ENCODE measurements around the gene FAT1.

Gene FAT1

DNA sequence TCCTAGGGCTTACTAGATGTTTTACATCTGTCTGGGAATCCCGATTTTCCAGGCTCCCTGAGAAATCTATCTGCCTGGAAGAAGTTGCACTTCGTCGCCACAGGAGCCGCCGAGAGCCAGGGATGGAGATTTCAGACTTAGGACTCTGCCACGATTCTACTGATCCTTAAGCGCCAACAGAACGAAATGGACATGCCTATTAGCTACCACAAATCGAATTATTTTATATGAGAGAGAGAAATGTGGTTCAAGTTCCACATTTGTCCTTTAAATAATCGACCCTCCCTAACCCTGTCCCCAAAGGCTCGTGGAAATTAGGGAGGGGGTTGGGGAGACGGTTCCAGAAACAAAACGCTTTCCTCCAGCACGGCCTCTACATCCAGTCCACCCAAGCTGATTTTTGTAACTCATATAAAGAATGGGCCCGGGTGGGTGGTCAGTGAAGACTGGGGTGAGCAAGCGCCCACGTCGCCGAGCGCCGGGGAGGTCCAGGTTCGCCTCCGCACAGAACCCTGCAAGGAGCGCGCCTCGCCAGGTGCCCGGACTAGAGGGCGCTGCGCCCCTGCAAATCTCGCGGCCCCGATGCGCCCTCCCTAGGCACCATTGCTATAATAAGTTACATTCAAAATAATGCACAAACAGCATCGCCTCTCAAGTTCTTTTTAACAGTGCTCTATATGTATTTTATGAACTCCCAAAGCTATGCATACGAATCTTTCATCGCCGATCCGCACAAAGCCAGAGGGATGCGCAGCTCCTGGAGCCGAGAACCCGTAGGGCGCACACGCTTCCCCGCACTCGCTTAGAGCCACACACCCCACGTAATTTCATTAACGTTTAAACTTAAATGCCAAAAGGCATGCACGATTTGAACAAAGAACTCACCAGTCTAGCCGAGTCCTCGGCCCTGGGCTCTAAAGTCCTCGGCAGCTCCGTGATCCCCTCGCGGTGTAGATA is 2.1 kb upstream of the FAT1 start:
- no peak for FAIRE-seq
- no peak for DNase-seq (ENCODE audit: extremely low spot score, insufficient read length, low read depth)

DNA sequence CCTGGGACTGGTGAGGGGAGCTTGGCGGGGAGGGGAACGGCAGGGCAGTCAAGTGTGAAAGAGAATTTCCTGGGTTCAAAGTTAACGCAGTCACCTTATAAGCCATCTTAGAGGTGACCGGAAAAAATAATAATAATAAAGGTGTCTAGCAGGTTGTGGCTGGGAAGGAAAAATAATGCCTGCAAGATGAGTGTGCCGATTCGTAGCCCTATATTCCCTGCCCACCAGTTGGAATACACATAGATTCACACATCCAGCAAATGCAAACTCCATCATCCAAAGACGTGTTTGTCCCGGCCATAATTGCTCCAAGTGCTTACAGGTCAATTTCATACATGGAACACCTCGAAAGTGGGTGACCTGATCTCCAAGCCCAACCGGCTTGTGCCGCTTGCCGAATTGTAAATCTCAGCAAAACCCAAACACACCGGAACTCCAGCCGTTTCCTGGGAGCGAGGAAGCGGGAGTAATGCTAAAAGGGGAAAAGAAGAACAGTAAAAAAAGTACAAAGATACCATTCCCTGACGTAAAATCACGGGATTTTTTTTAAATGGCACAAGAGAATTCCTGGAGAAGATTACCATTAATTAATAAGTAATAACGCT is 1.3 kb upstream of the FAT1 start:
- DNase-seq (ENCODE audit: extremely low spot score, insufficient read length, low read depth) (no peak), FAIRE-seq (no peak)

DNA sequence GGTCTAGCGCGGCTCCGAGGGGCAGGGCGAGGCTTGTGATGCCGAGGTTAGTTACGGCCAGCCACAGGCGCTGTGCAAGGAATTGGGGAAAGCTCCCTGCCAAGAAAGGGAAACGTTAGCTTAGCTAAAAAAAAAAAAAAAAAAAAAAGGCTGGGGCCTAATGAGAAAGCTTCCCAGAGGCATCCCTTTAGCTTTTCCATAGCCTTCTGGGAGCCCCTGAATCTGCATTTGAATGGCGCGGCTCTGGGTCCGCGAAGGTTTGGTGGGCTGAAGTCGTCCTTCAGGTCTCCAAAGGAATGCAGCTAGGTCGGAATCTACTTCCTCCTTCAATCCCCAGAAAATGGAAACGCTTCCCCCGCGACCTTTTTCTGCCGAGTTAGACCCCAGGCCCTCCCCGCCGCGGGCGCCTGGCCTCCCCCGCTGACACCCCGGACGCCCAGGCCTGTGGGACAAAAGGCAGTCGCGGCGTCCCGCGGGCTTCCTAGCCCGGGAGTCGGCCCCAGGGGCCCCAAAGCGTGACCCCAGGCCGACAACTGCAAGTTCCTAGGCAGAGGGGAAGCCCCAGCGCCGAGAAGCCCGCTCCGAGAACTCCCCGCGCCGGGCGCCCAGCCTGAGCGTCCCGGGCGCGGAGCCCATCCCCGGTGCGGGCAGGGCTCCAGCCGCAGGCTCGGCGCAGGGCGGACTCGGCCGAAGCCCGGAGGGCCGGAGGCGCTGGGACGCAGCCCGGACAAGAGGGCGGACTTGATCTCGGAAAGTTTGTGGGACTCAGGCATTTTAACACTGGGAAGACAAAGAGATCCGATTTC is 605 bp upstream of the FAT1 start:
- DNase-seq (ENCODE audit: extremely low spot score, insufficient read length, low read depth) (no peak), FAIRE-seq (no peak)

DNA sequence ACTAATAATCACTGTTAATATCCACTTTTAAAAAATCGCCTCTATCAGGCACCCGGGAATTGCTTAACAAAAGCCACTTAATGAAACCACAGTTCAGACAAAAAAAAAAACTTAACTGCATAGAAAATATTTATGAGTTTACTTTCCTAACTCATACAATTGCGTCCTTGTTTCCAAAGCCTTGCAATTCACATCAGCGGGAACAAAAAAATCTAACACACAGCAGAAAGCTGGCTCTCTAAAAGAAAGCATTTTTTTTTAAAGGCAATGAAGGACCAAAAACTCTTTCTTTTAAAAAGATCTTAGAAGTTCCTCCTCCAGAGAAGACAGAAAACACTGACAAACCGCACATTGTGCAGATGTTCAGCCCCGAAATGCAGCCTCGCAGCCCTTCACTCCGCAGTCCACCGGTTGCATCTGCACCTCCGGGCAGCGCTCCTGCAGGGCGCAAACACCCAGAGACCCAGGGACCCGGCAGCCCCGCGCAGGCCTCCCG is 812 bp downstream of the FAT1 start:
- DNase-seq (ENCODE audit: extremely low spot score, insufficient read length, low read depth), result no peak
- FAIRE-seq, result no peak

DNA sequence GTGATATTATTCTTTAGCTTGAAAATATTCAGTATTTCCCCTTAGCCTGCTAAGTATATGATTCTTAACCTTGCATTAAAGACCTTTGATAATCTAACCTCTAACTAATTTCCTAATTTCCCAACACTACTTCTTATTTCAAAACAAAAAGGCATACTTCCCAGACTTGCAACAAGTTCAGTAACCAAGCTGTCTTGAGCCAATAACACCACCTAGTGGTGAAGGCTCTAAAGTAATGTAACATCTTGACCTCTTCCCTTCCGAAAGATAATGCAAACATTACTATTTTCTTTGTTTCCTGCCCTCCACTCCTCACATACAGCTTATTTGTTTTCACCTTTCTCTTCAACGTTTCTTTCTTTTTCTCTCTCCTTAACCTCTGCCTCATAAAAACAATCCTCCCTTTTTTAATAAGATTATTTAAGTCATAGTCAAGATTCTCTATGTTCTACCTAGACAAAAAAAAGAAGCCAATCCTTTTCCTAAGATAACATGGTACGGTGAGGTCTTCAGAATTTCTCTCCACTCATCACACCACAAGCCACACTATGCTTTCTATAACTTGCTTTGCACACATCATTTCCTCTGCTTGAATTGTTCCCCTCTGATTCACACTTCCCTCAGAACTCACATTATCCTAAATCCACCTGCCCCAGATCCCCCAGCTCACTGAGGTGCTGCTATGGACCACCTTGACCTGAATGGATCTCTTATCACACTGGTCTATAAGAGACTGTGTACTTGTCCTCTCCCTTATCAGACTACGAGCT is 3.5 kb downstream of the FAT1 start:
- DNase-seq (ENCODE audit: extremely low spot score, insufficient read length, low read depth) (no peak), FAIRE-seq (no peak)

DNA sequence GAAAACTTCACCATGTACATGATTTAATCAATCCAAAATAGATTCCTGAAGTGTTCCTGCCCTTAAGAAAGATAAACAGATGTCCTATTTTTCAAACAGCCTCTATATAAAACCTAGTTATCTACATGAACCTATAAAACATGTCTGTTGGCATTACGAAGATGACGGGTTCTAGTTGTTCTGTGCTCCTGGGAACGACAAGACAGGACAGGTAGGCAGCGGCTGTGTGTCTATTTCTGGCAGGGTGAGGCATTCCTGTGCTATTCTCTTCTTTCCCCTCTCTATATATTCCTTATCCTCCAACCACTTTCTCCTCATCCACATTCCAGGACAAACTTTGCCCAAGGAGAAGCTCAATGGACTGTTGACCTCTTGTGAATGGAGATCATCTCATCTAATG is 6.1 kb downstream of the FAT1 start:
- FAIRE-seq, result no peak
- DNase-seq (ENCODE audit: extremely low spot score, insufficient read length, low read depth), result no peak

DNA sequence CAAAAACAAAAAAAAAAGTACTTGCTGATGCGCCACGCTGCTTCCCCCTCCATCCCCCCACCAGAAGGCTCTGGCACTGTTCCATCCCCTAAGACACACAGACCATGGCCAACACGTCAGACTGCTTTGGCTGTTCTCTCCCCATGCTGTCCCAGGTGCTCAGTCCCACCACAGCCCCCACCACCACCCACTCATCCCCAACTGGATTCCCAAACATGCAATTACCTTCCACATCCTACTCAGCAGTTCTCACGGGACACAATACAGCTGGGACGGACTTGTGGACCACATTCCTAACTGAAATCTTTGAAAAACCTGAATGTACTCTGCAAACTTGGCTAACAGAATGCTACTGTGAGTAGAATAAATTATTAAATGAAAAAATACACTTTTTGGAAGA is 8.6 kb downstream of the FAT1 start:
- DNase-seq (ENCODE audit: extremely low spot score, insufficient read length, low read depth), result no peak
- FAIRE-seq, result no peak

DNA sequence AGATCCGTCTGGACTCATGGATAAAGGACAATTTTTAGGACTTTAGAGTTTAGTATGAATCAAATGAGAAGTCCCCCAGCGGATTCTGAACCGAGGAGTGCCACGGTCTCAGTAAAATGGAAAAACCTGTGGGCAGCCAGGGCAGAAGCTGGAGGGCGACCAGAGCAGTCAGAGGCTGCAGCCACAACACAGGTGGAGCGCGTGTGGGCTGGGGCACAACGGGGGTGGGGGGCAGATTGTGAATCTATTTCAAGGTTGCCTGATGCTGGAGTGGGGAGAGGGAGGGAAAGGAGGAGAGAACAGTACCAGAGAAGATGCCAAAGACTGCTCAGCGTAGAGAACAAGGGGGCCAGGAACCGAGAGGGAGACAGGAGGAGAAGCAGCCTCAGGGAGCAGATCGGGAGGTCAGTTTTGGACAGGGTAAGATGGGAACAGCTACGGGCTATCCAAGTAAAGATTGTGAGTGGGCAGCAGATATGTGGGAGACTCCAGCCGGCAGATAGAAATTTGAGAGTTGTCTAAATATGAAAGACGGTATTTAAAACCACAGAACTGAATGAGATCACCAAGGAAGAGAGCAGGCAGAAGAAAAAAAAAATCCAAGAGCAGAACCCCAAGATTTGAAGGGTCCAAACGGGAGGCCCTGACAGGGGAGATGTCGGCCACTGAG is 9.5 kb downstream of the FAT1 start:
- no peak for FAIRE-seq
- no peak for DNase-seq (ENCODE audit: extremely low spot score, insufficient read length, low read depth)

DNA sequence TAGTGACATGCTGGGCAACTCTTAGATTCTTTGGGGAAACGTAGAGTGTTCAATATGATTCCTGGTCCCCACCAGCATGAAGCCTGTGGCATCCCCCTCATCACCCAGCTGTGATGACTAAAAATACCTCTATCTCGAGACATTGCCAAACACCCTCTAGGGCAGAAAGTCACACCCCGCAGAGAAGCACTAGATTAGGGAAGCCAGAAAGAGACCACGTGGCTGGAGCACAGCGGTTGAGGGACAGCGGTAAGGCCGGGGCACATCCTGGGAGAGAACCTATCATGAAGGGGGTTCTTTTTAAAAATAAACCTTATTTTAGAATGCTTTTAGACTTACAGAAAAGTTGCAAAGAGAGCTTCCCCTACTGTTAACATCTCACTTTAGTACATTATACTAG is 11.0 kb downstream of the FAT1 start:
- FAIRE-seq (no peak), DNase-seq (ENCODE audit: extremely low spot score, insufficient read length, low read depth) (no peak)

DNA sequence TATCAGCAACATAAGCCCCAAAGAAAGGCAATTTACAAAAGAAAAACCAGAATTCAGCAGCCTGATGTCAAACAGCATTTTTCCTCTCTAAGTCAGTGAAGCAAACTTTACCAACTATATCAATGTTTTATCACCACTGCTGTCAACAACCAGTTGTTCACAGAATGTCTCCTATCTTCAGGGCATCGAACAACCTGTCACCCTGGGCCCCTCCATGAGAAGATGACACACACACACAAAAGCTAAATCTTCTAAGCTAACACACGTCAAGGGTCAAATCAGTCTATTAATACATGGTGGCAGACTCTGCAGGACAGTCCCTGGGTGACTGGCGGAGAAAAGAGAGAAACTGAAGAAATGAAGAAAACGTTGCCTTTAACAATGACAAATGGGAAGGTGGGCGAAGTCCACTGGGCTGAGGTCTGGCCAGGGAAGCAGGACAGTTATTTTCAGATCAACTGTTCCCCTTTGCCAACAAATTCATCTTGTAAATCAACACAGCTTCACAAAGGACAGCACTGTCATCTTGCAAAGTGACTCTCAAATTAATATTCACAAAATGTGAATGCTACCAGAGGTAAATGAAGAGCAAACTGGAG is 13.0 kb downstream of the FAT1 start:
- DNase-seq (ENCODE audit: extremely low spot score, insufficient read length, low read depth), result no peak
- no peak for FAIRE-seq

DNA sequence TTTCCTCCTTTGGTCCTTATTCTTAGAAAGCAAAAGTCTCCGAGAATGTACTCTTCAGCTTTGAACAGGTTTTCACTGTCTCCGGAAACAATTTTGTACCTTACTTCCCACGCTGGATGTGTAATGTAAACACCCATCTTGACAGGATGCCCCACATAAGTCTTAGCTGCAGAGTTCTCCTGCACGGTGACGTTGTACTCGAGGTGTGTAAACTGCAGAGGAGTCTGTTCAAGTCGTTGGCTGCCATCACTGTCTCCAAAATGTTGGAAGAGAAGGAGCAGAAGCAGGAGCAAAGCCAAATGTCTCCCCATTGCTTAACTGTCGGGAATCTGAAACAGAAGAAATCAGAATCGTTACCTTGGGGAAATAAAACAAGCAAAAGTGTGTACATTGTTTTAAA is 14.1 kb downstream of the FAT1 start:
- FAIRE-seq, result no peak

DNA sequence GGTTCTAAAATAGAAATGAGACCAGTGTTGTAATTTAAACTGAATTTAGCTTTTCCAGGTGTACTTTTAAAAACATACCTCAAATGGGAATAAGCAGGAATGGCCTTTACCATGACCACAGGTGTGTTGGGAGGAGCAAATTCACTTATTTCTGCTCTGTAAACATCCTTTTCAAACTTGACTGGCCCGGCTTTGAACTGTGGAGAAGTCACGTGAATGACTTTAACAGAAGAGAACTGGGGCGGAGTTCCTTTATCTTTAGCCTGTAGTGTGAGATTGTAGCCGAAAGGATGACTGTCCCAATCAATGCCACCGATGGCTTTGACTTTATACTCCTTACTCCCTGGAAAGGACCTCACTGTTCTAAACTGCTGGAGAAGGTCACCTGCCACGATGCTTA is 15.1 kb downstream of the FAT1 start:
- FAIRE-seq (no peak), DNase-seq (ENCODE audit: extremely low spot score, insufficient read length, low read depth) (no peak)

More for the DNA sequence above, 14.1 kb downstream of the FAT1 start:
- no peak for DNase-seq (ENCODE audit: extremely low spot score, insufficient read length, low read depth)

DNA sequence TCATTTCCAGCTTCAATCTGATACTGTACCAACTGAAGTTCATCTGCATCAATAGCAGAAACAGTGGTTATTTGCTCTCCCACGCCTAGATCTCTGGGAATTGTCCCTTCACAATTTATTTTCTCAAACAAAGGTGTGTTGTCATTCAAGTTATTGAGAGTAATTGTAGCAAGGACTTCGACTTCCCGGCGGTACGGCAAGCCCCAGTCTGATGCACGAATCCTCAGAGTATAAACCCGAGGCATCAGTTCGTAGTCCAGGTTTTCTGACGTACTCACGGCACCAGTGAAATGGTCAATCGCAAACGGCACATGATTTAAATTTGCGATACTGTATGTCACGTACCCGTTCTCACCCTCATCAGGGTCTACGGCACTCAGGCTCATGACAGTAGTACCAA is 15.7 kb downstream of the FAT1 start:
- FAIRE-seq (no peak), DNase-seq (ENCODE audit: extremely low spot score, insufficient read length, low read depth) (no peak)

DNA sequence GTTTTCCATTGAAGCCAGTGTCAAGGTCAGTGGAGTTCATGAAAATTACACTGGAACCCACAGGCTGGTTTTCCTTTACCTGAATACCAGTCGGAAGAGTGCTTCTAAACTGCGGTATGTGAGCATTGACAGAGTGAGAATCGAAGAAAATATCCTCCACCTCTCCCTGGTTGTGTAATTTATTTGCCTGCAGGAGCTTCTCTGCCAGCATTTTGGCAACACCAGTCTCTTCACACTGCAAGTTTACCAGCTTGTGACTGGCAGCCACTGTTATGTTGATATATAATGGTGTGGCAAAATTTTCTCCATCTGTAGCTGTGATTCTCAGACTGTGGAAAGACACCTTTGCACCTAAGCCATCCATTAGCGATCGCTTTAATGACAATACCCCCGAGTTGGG is 16.1 kb downstream of the FAT1 start:
- FAIRE-seq (no peak), DNase-seq (ENCODE audit: extremely low spot score, insufficient read length, low read depth) (no peak)

DNA sequence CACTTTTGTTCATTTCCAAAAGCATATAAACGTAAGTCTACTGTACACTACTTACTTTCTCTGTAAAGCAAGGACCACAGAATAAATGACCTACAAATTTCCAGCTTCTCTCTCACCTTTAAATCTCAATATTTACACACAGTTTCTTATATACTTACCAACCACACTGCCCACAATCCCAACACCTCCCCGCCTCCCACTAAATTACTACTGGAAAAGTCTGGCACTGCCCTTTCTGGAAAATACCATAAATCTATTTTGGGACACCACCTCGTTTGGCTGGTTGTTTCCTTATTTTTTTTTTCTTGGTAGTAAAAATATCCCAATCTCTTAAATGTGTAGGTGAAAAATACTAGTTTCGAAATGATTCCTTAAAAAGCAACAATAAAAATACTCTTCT is 19.6 kb downstream of the FAT1 start:
- DNase-seq (ENCODE audit: extremely low spot score, insufficient read length, low read depth), result no peak
- no peak for FAIRE-seq

DNA sequence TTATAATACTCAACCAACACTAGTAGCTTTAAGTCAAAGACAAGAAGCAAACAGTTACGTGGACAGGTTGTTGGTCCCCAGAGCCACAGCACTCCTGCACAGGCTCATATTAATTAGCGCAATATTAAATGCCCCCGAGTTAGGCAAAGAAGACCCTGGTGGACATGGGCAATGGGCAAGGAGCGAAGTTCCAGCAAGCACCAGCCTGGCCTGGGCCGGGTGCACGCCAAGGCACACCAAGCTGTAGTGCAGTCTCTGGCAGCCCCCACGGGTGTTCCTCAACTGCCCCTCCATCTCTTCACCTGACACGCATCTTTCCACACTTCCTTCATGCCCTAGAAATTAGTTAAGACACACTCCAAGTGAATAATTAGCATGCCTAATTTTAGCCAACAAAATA is 20.1 kb downstream of the FAT1 start:
- FAIRE-seq (no peak), DNase-seq (ENCODE audit: extremely low spot score, insufficient read length, low read depth) (no peak)

DNA sequence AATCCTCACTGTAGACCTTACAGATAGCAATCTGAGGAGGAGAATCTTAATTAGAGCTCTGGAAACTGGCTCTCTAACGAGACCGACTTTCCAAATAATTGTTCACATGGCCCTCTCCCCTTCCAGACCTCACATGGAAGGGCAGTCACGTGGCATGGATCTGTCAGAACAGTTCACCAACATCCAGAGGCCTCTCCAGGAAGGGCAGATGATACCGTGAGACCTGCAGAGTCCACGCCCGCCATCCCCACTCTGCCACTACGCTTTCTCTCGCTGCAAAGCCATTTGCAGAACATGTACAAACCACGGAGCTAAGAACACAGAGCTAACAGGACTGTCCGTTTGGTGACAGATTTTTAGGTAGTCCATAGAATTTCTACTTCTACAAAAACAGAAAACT is 20.7 kb downstream of the FAT1 start:
- FAIRE-seq (no peak), DNase-seq (ENCODE audit: extremely low spot score, insufficient read length, low read depth) (no peak)

DNA sequence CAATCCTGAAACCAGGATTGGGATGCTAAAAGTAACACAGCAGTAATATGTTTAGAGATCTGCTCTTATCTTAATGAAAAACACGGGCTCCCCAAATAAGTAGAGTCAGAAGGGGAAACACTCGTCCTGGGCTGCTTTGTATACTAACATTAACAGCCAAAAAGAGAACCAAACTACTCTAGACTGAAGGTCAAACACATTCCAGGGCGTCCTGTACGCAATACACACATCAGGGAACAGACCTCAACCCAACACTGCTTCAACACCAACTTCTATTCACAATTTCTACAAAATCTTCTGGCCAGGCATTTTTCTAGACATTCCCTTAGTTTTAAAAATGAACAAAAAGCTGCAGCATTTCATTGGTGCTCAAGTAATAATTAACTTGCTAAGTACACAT is 21.4 kb downstream of the FAT1 start:
- DNase-seq (ENCODE audit: extremely low spot score, insufficient read length, low read depth) (no peak), FAIRE-seq (no peak)

DNA sequence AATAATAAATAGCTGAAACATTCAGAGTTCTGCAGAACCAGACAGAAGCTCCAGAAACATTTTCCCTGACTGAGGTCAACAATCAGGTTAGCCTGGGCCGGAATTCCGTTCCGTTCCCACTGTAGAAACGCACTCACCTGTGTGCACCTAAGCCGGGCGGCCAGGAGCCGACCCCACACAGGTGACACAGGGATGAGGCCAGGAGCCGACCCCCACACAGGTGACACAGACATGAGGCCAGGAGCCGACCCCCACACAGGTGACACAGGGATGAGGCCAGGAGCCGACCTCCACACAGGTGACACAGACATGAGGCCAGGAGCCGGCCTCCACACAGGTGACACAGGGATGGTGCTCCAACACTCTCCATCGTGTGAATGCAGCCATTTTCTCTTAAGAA is 21.9 kb downstream of the FAT1 start:
- DNase-seq (ENCODE audit: extremely low spot score, insufficient read length, low read depth) (no peak), FAIRE-seq (no peak)
